Panc1 (cell line): Measurements from ENCODE around the gene FRMPD2.

Source experiments
- CTCF ChIP-seq: fragments of 450-650 bp; IDR thresholded peaks from 2 replicates; pipeline ENCODE4 v1.5.1; 2017; ENCODE audit warnings: mild to moderate bottlenecking
- POLR2AphosphoS5 ChIP-seq: IDR thresholded peaks from 2 replicates; pipeline ENCODE4 v1.6.1; 2012; ENCODE audit warnings: mild to moderate bottlenecking, low read depth, low read length, moderate library complexity
- SIN3A ChIP-seq: IDR thresholded peaks from 2 replicates; pipeline ENCODE4 v1.6.1; 2012; ENCODE audit warnings: low read depth, mild to moderate bottlenecking, low read length, moderate library complexity, borderline replicate concordance; ENCODE audit not compliant: insufficient read depth
- TCF7L2 ChIP-seq: IDR thresholded peaks from 2 replicates; pipeline ENCODE4 v1.6.1; 2011; ENCODE audit warnings: mild to moderate bottlenecking, low read depth, low read length, inconsistent platforms

GRCh38 chr10:48274636-48275035 lies at the start of gene FRMPD2:
- TF ChIP-seq CTCF (no peak), SIN3A (no peak), TCF7L2 (no peak), POLR2AphosphoS5 (no peak)
